ENCODE data around the gene BCL2.
"Not testable (repeated sequence)": the region's sequence is repeated elsewhere in the genome, so short reads cannot be mapped to it uniquely, and the experiment has no call there.

The BCL2 gene

GRCh38 chr18:63206433-63207142 is 113.0 kb downstream of the BCL2 start:
- no peak for DNase-seq (ENCODE audit: extremely low read depth in 1 of 2, low read depth in 1 of 2)

DNA sequence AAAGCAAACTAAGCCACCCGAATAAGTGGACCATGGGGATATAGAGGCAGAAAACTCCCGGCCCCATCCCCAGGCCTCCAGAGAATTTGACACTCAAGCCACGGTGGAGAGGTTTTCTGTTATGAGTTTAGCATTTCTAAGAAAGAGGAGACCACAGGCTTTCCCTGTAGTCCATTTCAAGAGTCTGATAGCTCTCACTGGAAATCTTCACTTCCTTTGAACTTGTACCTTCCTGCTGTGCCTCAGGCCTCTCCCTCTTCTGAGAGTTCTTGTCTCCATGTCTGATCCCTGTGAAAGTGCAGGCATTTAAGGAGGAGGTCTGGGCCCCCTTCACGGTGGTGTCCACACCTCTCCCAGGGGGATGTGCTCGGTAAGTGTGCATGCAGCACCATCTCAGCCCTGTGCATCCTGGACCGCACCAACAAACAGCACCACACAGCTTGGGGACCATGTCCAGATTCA is 113.7 kb downstream of the BCL2 start:
- DNase-seq (ENCODE audit: extremely low read depth in 1 of 2, low read depth in 1 of 2) = no peak

DNA sequence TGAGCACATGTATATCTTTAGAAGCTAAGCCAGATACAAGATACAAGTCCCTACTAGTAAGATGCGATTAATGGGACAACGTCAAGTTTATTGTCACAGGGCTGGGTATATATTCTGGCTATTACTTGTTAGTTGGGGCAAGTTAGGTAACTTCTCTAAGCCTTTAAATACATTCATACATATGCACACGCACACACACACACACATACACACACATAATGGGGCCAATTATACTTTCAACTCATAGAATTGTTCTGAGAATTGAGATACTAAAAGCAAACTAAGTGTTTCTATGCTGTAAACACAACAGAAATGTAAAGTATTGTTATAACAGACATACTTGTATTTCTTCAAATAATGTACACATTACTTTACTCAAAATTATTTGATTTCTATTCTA is 116.1 kb downstream of the BCL2 start:
- no peak for DNase-seq (ENCODE audit: extremely low read depth in 1 of 2, low read depth in 1 of 2)

GRCh38 chr18:63202828-63203227 is 116.7 kb downstream of the BCL2 start:
- no peak for DNase-seq (ENCODE audit: extremely low read depth in 1 of 2, low read depth in 1 of 2)

- DNase-seq (ENCODE audit: extremely low read depth in 1 of 2, low read depth in 1 of 2) = not testable (repeated sequence)
Observed at GRCh38 chr18:63201456-63201855, 118.1 kb downstream of the BCL2 start.

GRCh38 chr18:63199743-63200241 is 119.8 kb downstream of the BCL2 start:
- no peak for DNase-seq (ENCODE audit: extremely low read depth in 1 of 2, low read depth in 1 of 2)

- no peak for DNase-seq (ENCODE audit: extremely low read depth in 1 of 2, low read depth in 1 of 2)
Observed at GRCh38 chr18:63198868-63199742, 120.5 kb downstream of the BCL2 start.

- DNase-seq (ENCODE audit: extremely low read depth in 1 of 2, low read depth in 1 of 2) = no peak
Observed at GRCh38 chr18:63198098-63198760, 121.3 kb downstream of the BCL2 start.

GRCh38 chr18:63197246-63197869 is 122.2 kb downstream of the BCL2 start:
- no peak for DNase-seq (ENCODE audit: extremely low read depth in 1 of 2, low read depth in 1 of 2)

DNA sequence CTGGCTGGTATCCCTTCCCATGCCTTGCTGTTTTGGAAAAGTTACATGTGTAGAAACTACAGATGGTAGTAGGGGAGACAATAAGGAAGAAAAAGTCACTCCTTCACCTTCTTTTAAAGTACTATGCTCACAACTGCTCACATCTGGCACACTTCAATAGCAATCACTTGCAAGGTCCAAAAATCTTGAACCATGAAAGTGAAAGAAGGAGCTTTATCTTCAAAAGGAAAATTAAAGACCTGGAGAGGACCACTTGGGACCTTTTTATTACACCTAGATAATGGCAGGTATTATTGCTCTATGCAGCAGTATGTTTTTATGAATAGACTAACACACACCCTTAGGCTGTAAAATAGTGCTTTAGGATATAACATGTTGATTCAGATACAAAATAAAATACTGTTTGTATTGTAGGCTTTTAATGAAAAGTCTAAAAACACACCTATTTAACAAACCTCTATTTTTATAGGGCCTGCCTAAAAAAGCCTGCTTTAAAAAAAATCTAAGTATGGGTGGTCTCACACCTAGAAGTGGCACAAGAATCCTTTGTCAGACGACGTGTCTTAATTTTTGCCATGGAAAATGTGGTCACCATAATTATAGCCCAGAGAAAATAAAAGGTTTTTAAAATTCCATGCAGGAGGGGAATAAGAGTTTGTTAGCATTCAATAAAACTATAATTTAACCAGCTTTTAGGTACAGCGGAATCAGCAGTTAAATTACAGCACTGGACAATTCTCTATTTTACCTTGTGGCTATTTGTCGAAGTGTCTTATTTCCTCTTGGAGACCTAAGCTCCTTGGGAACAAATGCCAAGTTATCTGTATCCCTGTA is 124.0 kb downstream of the BCL2 start:
- DNase-seq (ENCODE audit: extremely low read depth in 1 of 2, low read depth in 1 of 2) = no peak

- no peak for DNase-seq (ENCODE audit: extremely low read depth in 1 of 2, low read depth in 1 of 2)
Observed at GRCh38 chr18:63192885-63193349, 126.7 kb downstream of the BCL2 start.

DNA sequence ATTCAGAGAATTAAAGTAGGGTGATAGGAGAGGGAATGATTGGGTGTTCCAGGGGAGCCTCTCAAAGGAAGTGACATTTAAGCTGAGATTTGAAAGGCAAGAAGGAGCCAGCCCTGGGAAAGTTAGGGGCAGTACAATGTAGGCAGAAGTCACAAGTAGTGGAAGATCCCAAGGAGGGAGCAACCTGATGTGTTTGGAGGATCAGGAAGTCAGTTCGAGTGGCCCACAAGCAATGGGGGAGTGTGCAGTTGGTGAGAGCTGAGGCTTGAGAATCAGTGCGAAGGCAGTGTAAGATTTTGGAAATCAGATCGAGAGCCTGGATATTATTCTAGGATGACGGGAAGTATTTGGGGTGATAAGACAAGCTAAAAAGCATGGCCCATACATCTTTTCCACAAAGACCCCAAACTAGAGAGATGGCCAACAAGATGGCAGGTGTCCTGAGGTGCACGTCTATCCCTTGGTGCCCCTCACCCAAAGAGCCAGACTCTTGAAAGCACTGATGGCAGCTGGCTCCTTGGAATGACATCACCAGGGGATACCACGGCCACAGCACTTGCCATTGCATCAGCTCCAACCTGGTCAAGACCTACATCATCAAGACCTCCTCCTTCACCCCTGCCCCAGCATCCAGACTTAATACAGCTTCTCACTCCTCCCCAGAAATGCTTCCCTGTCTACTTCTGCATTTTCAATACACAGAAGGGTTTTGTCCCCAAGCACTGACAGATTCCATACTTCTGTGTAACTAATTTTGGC is 127.3 kb downstream of the BCL2 start:
- no peak for DNase-seq (ENCODE audit: extremely low read depth in 1 of 2, low read depth in 1 of 2)

- DNase-seq (ENCODE audit: extremely low read depth in 1 of 2, low read depth in 1 of 2) = no peak
Observed at GRCh38 chr18:63191413-63191812, 128.2 kb downstream of the BCL2 start.

DNA sequence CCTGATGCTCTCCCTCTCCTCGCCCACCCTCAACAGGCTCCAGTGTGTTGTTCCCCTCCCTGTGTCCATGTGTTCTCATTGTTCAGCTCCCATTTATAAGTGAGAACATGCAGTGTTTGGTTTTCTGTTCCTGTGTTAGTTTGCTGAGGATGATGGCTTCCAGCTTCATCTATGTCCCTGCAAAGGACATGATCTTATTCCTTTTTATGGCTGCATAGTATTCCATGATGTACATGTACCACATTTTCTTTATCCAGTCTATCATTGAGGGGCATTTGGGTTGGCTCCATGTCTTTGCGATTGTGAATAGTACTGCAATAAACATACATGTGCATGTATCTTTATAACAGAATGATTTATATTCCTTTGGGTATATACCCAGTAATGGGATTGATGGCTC is 128.7 kb downstream of the BCL2 start:
- DNase-seq (ENCODE audit: extremely low read depth in 1 of 2, low read depth in 1 of 2) = not testable (repeated sequence)

- DNase-seq (ENCODE audit: extremely low read depth in 1 of 2, low read depth in 1 of 2) = no peak
Observed at GRCh38 chr18:63189817-63190216, 129.8 kb downstream of the BCL2 start.

GRCh38 chr18:63189041-63189440 is 130.5 kb downstream of the BCL2 start:
- no peak for DNase-seq (ENCODE audit: extremely low read depth in 1 of 2, low read depth in 1 of 2)

- DNase-seq (ENCODE audit: extremely low read depth in 1 of 2, low read depth in 1 of 2) = no peak
Observed at GRCh38 chr18:63187791-63188460, 131.6 kb downstream of the BCL2 start.

- no peak for DNase-seq (ENCODE audit: extremely low read depth in 1 of 2, low read depth in 1 of 2)
Observed at GRCh38 chr18:63187223-63187574, 132.4 kb downstream of the BCL2 start.

Measured in activated CD8-positive, alpha-beta memory T cell treated with anti-CD3 and anti-CD28 coated beads for 1 hour (primary cell).